Calu3 (cell line): Measurements from ENCODE around the gene TENM3. TPM values are rescaled to one million over a fixed set of nuclear protein-coding genes. Genes with fewer than 3 reads are reported as not detected.

Experiments
- BruUV-seq: library from RNA; stranded (reverse); fragments of 400-500 nt; replicated peaks from 2 replicates; lab custom pipeline; 2021; lab: Mats Ljungman, UMichigan
- CTCF ChIA-PET: fragments of 300-600 bp; sonication (Branson Sonifier 250); formaldehyde crosslinking; loops from one replicate; lab custom pipeline; 2022; ENCODE audit warnings: antibody characterized with exemption; lab: Charles Lee
- DNase-seq: peaks from one replicate; pipeline ENCODE4 v3.0.0; 2022
- H3K27ac Mint-ChIP-seq: one replicate; pipeline ENCODE4 v1.8.0; 2022; ENCODE audit warnings: mixed read lengths; ENCODE audit not compliant: unreplicated experiment
- H3K27me3 Mint-ChIP-seq: one replicate; pipeline ENCODE4 v1.8.0; 2022; ENCODE audit warnings: mixed read lengths; ENCODE audit not compliant: unreplicated experiment
- H3K36me3 Mint-ChIP-seq: one replicate; pipeline ENCODE4 v1.8.0; 2022; ENCODE audit warnings: mild to moderate bottlenecking, moderate library complexity, mixed read lengths; ENCODE audit not compliant: insufficient read depth, unreplicated experiment
- H3K4me1 Mint-ChIP-seq: one replicate; pipeline ENCODE4 v1.8.0; 2022; ENCODE audit warnings: mild to moderate bottlenecking, low read depth, mixed read lengths; ENCODE audit not compliant: unreplicated experiment
- H3K4me3 Mint-ChIP-seq: one replicate; pipeline ENCODE4 v1.8.0; 2022; ENCODE audit warnings: mild to moderate bottlenecking, low read depth, moderate library complexity, mixed read lengths; ENCODE audit not compliant: unreplicated experiment
- H3K9me3 Mint-ChIP-seq: one replicate; pipeline ENCODE4 v1.8.0; 2022; ENCODE audit warnings: low read depth, mixed read lengths; ENCODE audit not compliant: unreplicated experiment
- CTCF ChIP-seq: fragments of 200-600 bp; IDR thresholded peaks from one replicate; pipeline ENCODE4 v1.8.0; 2022; ENCODE audit warnings: antibody characterized with exemption; ENCODE audit not compliant: unreplicated experiment
- intact Hi-C: fragments of 100-400 bp; cut with micrococcal nuclease; formaldehyde crosslinking; loops from one replicate; pipeline ENCODE4 v1.10.0; 2022; ENCODE audit not compliant: unreplicated experiment
- total RNA-seq: library from RNA; stranded (reverse); gene quantifications from 2 replicates; pipeline ENCODE4 v1.2.3, GENCODE V29; 2022

The TENM3 gene
- total RNA-seq, 1 experiment from 2014 or later = 5.9 TPM

- H3K9me3 Mint-ChIP-seq = no peaks in the 10 kb centered on the region
Observed at GRCh38 chr4:182764137-182764536, 520.9 kb downstream of the TENM3 start.

GRCh38 chr4:182764642-182765041, 521.4 kb downstream of the TENM3 start:
- no peaks in the 10 kb centered on the region for H3K9me3 Mint-ChIP-seq
- no peaks in the 10 kb centered on the region for H3K4me1 Mint-ChIP-seq
- intact Hi-C loops = no loop called here
- no peaks in the 10 kb centered on the region for H3K36me3 Mint-ChIP-seq
- no peak overlapping the region for H3K27ac Mint-ChIP-seq
- no peak for TF ChIP-seq CTCF
- H3K27me3 Mint-ChIP-seq = no peaks in the 10 kb centered on the region
- no peak for DNase-seq
- no TSS peak for BruUV-seq
- H3K4me3 Mint-ChIP-seq = no peak overlapping the region
- CTCF ChIA-PET = no interaction called here

More at GRCh38 chr4:182764137-182764536, 520.9 kb downstream of the TENM3 start:
- Mint-ChIP-seq H3K4me3 (no peak overlapping the region), H3K27me3 (no peaks in the 10 kb centered on the region), H3K36me3 (no peaks in the 10 kb centered on the region), H3K27ac (no peak overlapping the region), H3K4me1 (no peaks in the 10 kb centered on the region)
- BruUV-seq = no TSS peak
- intact Hi-C loops = no loop called here
- CTCF ChIA-PET = no interaction called here
- no peak for TF ChIP-seq CTCF
- DNase-seq = no peak

GRCh38 chr4:182765987-182766856, 523.0 kb downstream of the TENM3 start:
- no peaks in the 10 kb centered on the region for H3K27me3 Mint-ChIP-seq
- H3K27ac Mint-ChIP-seq = no peak overlapping the region
- no TSS peak for BruUV-seq
- no peak for TF ChIP-seq CTCF
- no peaks in the 10 kb centered on the region for H3K4me1 Mint-ChIP-seq
- no peak overlapping the region for H3K4me3 Mint-ChIP-seq
- intact Hi-C loops = no loop called here
- no peak for DNase-seq
- no peaks in the 10 kb centered on the region for H3K36me3 Mint-ChIP-seq
- H3K9me3 Mint-ChIP-seq = no peaks in the 10 kb centered on the region
- CTCF ChIA-PET = interaction anchor here (0.6 kb wide), 1 partner anchor 155 kb away, joined by 4 read pairs; no protein-coding TSS in a partner anchor

GRCh38 chr4:182766857-182767250, 523.7 kb downstream of the TENM3 start:
- H3K9me3 Mint-ChIP-seq = no peaks in the 10 kb centered on the region
- no peaks in the 10 kb centered on the region for H3K36me3 Mint-ChIP-seq
- TF ChIP-seq CTCF = no peak
- H3K4me1 Mint-ChIP-seq = no peaks in the 10 kb centered on the region
- DNase-seq = no peak
- H3K27ac Mint-ChIP-seq = no peak overlapping the region
- BruUV-seq = no TSS peak
- intact Hi-C loops = no loop called here
- H3K4me3 Mint-ChIP-seq = no peak overlapping the region
- CTCF ChIA-PET = interaction anchor here (0.6 kb wide), 1 partner anchor 154 kb away, joined by 4 read pairs; no protein-coding TSS in a partner anchor
- H3K27me3 Mint-ChIP-seq = no peaks in the 10 kb centered on the region
